ACHN (cell line): Measurements from ENCODE around the gene SQSTM1.
A peak's percentile ranks its signal among the peaks of the same experiment; 100 is the strongest.

Experiments used
- DNase-seq: peaks from one replicate; pipeline ENCODE4 v3.0.0-alpha.2; 2015
- in situ Hi-C: cut with HindIII; loops from 2 replicates; pipeline ENCODE4 v1.10.0; 2017; ENCODE audit warnings: low sequenced_read_pairs, low pct_ligation_motif_present, low pct_unique_long_range_greater_than_20kb

SQSTM1 gene

DNA sequence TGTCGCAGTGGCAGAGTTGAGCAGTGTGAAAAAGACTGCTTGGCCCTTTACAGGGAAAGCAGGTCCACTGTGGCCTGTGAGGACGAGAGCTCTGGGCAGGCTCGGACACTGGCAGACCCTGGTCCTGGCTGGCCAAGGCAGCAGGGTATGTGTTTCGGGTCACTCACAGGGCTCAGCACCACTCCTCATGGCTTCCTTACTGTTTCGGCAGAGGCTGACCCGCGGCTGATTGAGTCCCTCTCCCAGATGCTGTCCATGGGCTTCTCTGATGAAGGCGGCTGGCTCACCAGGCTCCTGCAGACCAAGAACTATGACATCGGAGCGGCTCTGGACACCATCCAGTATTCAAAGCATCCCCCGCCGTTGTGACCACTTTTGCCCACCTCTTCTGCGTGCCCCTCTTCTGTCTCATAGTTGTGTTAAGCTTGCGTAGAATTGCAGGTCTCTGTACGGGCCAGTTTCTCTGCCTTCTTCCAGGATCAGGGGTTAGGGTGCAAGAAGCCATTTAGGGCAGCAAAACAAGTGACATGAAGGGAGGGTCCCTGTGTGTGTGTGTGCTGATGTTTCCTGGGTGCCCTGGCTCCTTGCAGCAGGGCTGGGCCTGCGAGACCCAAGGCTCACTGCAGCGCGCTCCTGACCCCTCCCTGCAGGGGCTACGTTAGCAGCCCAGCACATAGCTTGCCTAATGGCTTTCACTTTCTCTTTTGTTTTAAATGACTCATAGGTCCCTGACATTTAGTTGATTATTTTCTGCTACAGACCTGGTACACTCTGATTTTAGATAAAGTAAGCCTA lies 15.7 kb downstream of the SQSTM1 start:
- in situ Hi-C loops: no loop called here
- DNase-seq: no peak

DNA sequence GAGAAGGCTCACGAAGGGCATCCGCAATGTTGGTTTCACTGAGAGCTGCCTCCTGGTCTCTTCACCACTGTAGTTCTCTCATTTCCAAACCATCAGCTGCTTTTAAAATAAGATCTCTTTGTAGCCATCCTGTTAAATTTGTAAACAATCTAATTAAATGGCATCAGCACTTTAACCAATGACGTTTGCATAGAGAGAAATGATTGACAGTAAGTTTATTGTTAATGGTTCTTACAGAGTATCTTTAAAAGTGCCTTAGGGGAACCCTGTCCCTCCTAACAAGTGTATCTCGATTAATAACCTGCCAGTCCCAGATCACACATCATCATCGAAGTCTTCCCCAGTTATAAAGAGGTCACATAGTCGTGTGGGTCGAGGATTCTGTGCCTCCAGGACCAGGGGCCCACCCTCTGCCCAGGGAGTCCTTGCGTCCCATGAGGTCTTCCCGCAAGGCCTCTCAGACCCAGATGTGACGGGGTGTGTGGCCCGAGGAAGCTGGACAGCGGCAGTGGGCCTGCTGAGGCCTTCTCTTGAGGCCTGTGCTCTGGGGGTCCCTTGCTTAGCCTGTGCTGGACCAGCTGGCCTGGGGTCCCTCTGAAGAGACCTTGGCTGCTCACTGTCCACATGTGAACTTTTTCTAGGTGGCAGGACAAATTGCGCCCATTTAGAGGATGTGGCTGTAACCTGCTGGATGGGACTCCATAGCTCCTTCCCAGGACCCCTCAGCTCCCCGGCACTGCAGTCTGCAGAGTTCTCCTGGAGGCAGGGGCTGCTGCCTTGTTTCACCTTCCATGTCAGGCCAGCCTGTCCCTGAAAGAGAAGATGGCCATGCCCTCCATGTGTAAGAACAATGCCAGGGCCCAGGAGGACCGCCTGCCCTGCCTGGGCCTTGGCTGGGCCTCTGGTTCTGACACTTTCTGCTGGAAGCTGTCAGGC lies 16.6 kb downstream of the SQSTM1 start:
- in situ Hi-C loops: no loop called here
- no peak for DNase-seq

DNA sequence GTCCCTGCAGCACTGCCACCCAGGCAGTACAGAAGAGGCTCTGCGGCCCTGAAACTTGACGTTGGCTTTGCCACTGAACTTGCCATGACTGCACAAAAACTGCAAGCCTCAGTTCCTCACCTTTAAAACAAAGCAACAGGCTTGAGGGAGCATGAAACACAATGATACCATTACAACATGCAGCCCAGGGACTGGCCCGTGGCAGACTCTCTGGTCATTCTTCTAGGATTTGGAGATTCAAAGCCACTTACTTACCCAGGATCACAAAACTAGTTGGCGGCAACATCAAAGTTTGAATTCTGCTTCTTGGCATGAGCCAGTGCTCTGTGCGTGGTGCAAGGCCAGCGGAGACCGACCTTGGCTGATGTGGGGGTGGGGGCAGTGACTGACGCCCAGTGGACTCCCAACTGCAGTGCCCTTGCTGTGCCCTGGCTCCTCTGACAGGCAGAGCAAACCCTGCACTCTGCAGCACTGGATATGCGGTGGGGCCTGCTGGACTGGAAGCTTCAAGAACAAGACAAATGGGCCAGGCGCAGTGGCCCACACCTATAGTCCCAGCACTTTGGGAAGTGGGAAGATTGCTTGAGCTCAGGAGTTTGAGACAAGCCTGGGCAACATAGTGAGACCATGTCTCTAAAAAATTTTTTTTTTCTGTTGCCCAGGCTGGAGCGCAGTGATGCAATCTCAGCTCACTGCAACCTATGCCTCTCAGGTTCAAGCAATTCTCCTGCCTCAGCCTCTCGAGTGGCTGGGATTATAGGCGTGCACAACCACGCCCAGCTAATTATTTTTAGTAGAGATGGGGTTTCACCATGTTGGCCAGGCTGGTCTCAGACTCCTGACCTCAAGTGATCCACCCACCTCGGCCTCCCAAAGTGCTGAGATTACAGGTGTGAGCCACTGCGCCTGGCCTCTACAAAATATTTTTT lies 18.9 kb downstream of the SQSTM1 start:
- in situ Hi-C loops: no loop called here
- DNase-seq: no peak

DNA sequence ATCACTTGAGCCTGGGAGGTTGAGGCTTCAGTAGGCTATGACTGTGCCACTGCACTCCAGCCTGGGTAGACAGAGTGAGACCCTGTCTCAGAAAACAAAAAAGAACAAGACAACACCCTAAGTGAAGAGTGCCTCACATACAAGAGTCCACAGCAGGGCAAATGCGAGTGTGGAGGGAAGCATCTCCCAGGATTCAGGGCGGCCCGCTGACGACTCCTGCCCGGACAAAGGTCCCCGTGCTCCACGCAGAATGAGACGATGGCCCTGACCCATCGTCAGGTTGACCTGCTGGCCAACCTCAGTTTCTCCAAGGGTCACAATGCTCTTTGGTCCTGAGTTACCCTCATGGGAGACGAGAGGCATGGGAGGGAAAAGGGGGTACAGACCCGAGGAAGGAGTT lies 19.6 kb downstream of the SQSTM1 start:
- in situ Hi-C loops: no loop called here
- no peak for DNase-seq

DNA sequence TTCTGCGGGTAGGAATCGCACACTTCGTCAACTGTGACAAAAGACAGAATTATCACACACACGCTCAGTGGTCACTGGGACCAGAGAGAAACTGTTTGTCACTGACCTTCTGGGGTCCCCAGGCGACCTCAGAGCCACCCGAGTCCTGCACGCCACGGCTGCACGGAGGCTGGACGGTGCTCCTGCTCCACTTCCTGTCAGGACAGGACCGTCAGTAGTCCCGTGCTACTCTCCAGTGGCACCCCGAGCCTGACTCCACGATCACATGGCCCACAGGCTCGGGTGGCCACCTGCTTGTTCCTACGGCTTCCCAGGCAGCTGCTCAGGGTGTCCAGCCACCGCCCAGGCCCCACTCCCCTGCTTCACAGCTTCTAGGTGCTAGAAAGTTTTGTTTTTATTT lies 20.1 kb downstream of the SQSTM1 start:
- in situ Hi-C loops: no loop called here
- DNase-seq: no peak

DNA sequence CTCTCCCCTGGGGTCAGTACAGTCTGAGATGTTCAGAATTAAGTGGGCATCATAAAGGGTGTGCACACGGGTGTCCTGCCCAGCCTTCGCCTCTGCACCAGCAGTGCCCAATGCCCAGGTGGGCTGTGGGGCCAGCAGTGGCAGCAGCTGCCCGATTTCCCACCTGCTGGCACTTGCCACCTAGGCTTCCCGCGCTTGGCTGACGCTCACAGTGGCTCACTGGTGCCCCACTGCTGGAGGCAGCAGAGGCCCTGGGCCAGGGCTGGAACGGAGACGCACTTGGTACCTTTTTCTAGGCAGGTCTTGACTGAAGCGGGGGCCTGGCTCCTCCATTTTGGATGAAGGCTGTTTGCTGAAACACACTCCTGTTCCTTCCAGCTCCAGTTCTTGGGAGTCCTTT lies 20.9 kb downstream of the SQSTM1 start:
- in situ Hi-C loops: no loop called here
- no peak for DNase-seq

DNA sequence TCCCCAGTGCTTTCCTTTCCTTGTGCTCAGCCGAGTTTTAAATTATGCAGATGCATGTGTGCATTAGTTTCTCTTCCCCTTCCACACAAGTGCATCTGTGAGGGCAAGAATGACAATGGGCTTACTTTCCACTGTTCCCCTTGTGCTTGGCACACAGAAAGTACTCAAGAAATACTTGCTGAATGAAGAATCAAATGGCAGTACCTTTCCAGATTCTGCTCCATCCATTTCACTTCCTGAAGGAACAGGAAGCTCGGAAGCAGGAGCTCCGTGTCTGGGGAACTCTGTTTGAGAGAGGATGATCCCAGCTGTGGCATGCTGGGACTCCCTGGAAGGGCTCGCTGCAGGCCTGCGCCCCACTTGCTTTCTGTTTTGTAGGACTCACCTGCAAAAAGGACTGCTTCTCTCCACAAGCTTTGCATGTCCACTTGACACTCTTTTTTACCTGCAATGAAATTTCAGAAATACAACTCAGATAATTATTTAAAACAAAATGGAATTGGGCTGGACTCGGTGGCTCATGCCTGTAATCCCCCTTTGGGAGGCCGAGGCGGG lies 32.4 kb downstream of the SQSTM1 start:
- no peak for DNase-seq
- in situ Hi-C loops: no loop called here

DNA sequence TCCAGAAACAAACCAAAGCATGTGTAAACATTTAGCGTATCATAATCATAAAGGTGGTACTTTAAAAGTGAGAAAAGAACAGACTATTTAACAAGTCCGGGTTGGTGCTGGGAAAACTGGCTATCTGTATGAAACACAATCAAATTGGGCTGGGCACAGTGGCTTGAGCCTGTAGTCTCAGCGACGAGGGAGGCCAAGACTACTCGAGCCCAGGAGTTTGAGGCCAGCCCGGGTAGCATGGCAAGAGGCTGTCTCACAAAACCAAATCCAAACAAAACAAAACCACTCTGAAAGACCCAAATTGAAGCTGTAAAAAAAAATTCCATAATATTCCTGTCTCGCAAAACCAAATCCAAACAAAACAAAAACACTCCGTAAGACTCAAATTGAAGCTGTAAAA lies 33.7 kb downstream of the SQSTM1 start:
- in situ Hi-C loops: no loop called here
- DNase-seq: no peak

DNA sequence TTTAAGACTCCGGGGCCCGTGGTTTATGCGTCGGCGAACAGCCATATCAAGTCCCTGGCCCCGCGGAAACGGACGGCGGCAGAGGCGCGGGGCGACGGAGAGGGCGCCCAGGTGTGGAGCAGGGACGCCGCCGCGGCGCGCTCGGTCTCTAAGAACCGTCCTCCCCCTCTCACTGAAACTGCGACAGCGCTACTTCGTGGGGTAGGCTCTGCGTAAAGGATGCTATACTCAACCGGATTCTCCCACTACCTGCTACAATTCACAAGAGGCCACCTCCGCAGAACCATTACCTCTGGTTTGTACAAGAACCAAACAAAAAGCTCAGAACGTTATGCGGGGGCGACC lies 37.5 kb downstream of the SQSTM1 start:
- DNase-seq: peak; percentile 27
- in situ Hi-C loops: no loop called here

DNA sequence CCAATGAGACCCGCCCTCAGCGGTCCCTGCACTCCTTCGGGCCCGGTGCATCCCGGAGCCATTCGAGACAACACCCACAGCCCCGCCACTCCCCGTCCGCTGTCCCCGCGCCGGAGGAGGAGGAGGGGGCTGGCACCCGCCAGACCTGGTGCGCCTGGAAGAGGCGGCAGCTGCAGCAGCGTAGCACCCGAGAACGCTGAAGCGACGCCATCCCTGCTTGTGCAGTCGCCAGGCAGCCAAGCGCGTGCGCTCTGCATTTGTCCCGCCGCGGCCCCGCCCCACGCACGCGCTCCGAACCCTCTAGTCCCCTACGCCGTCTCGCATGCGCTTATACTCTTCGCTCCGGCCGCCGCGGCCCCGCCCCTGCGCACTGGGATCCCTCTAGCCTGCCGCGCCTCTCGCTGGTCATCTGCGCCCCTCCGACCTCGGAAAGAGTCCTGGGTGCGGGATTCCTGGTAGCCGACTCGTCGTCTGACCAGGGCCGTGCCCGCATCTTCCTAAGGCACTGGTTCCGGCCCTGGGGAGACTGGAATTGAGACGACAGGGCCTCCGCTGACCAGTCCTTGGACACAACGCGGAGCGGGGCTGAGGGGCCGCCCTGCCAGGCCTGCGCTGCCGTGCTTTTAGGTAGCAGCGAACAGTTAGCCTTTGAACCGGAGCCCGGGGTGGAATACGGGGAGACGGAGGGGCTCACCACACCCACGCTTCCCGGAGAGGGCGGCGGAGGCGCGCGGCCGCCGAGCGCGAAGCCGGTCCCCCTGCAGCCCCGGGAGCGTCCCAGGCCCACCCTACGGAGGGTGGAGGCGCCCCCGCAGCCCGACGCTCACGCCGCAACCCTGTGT lies 38.1 kb downstream of the SQSTM1 start, which contains the start of gene MRNIP:
Gene MRNIP (minus strand): TSS at position 232 of the 842 bp plus-strand sequence. CDS start 21 bp downstream, at position 211.
- peak; percentile 91 for DNase-seq

DNA sequence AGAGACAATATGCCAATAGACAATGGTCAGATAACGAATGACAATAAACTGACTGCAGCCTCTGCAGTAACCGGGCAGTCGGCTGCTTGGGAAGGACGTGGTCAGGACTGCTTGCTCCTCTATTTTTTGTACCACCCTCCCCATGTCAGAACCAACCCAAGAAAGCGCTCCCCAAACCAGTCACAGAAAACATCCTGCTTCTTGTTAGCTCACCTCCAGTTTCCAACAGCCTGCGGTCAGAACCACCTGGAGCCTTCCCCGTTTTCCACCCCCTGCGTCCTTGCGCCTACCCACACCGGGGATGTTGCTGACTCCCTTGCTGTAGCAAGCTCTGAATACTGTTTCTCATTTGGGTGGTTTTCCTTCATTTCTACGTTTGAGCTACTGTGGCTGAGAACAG lies 39.6 kb downstream of the SQSTM1 start:
- no peak for DNase-seq
- in situ Hi-C loops: no loop called here

More for the DNA sequence above, 38.1 kb downstream of the SQSTM1 start, which contains the start of gene MRNIP:
- in situ Hi-C loops: no loop called here

DNA sequence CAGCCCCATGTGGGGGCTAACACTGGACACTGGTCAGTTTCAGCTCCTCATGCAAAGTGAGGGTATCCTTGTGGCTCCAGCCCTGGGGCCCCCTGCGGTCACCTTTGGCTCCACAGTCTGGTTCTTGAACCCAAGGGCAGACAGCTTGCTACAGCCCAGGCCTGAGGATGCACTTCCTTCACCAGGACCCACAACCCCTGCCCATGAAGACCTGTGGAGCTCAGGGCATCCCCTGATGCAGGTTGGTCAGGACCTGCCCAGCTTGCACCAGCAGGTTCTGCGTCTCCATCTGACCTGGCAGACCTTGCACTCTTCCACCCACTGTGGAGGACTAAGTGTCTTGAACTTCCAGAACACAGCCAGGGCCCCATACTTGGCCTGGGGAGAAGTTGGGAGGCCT lies 41.6 kb downstream of the SQSTM1 start:
- DNase-seq: no peak

DNA sequence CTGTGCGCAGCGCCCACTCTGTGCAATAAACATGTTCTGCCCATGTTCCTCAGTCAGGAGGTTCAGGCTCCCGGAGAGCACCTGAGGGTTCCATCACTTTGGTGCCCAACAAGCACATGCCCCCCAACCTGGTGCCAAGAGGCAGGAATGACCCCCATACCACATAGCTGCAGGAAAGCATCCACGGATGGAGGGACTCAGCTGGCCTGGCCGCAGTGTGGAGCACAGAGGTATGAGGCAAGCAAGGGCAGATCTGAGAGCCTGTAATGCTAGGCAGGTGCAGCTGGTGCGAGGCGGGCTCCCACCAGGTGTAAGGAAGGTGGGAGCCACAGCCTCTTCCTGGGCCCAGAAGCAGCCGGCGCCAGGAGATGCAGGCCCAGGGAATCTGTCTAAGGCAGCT lies 42.2 kb downstream of the SQSTM1 start:
- in situ Hi-C loops: no loop called here
- DNase-seq: no peak

More for the DNA sequence above, 41.6 kb downstream of the SQSTM1 start:
- in situ Hi-C loops: no loop called here

DNA sequence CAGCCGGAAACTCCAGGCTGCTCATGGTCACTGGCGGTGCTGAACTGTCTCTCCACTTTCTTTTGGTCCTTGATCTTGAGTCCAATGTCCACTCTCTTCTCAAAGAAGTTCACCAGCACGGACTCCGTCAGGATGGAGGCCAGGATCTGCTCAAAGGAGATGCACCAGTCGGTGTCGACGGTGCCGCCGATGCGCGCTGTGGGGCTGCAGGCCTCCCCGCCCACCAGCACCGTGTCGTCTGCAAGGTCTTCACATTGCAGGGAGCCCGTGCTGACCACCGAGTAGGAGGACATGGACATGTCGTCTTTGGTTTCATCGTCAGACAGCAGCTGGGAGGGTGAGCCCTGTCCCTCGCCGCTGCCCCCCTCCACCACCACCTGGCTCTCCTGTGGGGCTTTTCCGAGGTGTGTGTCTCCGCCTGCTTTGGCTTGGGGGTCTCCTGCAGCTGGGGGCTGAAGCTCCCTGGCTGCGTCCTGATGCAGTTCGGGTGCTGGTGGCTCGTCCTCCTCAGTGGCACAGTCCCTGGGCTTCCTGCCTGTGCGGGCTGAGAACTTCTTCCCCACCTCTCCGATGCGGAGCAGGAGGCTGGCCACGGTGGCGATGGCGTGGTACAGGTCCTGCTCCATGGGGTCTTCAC lies 42.9 kb downstream of the SQSTM1 start:
- no peak for DNase-seq
- in situ Hi-C loops: no loop called here

DNA sequence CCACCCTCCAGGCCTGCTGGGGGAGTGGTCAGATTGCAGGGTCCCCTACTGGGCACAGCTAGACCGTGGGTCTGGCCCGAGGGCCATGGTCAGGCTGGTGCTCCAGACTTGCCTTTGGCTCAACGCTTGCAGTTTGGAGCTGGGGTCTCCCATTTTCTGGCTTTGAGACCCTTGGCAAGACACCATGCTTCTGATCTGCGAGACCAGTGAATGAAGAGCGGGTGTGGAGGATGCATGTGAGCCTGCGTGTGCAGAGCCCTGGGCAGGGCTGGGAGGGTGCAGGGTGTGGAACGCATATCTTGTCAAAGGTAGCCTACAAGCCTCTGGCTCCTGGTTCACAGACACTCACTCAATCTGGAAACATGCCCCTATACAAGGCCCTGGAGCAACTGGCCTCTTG lies 44.0 kb downstream of the SQSTM1 start:
- in situ Hi-C loops: no loop called here

DNA sequence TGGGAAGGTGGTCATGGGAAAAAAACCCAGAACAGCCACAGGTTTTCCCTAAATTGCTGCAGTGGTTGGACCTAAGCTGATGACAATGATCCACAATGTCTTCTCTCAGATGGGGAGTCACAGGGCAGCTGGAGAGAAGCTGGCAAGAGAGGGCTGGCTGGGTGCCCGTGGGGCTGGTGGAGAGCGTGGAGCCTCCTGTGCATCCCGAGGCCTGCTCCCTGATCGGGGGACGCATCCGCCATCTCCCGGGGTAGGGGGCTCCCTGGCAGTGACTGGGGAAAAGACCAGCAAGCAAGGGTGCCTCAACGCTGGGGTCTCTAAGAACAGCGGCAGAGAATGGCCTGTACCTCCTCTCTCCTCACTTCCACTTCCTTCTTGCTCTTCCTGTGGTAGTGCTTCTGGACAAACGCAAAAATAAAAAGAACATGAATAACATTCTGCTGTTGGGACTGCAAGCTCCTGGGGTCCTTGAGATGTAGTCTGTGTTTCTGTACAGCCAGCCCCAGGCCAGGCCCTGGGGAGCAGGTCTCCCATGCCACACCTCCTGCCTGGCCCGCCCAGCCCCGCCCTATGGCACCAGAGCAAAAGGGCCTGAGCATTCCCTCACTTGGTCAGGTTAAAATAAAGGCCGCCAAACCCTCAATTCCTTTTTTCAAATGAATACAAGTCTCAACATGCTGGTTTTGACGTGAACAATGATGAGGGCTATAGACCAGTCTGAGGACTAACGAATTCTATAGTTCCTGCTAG lies 45.0 kb downstream of the SQSTM1 start:
- DNase-seq: no peak
- in situ Hi-C loops: no loop called here

More for the DNA sequence above, 44.0 kb downstream of the SQSTM1 start:
- DNase-seq: no peak
